KBM-7 (cell line): Measurements from ENCODE around the gene GPATCH2L.

Source experiments
- DNase-seq: peaks from one replicate; pipeline ENCODE4 v3.0.0-alpha.2; 2015
- in situ Hi-C: fragments of 300-500 bp; cut with MboI; formaldehyde crosslinking; loops from 2 replicates; pipeline ENCODE4 v1.14.3; 2020; ENCODE audit warnings: low sequenced_read_pairs, low pct_unique_long_range_greater_than_20kb, mixed read lengths

The GPATCH2L gene

GRCh38 chr14:76151398-76152332 is at the start of gene GPATCH2L:
Gene GPATCH2L, plus strand, starts transcription at chr14:76151922. Its CDS starts 2,442 bp downstream, at chr14:76154364.
- DNase-seq: peak; percentile 91
- in situ Hi-C loops: no loop called here

- no peak for DNase-seq
- in situ Hi-C loops: no loop called here
These were observed 46.8 kb upstream of the GPATCH2L start for GRCh38 chr14:76104802-76105355.

GRCh38 chr14:76106188-76106587 is 45.5 kb upstream of the GPATCH2L start:
- in situ Hi-C loops: no loop called here
- no peak for DNase-seq

GRCh38 chr14:76109087-76109880 is 42.4 kb upstream of the GPATCH2L start:
- in situ Hi-C loops: no loop called here

GRCh38 chr14:76112889-76113624 is 38.7 kb upstream of the GPATCH2L start:
- in situ Hi-C loops: no loop called here
- DNase-seq: no peak

More at GRCh38 chr14:76109087-76109880, 42.4 kb upstream of the GPATCH2L start:
- DNase-seq: no peak

GRCh38 chr14:76113691-76114090 is 38.0 kb upstream of the GPATCH2L start:
- in situ Hi-C loops: no loop called here
- no peak for DNase-seq

GRCh38 chr14:76115010-76115422 is 36.7 kb upstream of the GPATCH2L start:
- DNase-seq: no peak
- in situ Hi-C loops: no loop called here

GRCh38 chr14:76117789-76118484 is 33.8 kb upstream of the GPATCH2L start:
- in situ Hi-C loops: no loop called here
- no peak for DNase-seq

GRCh38 chr14:76118594-76118993 is 33.1 kb upstream of the GPATCH2L start:
- DNase-seq: no peak
- in situ Hi-C loops: no loop called here

- in situ Hi-C loops: no loop called here
- DNase-seq: no peak
These were observed 30.5 kb upstream of the GPATCH2L start for GRCh38 chr14:76121089-76121748.

GRCh38 chr14:76123426-76124225 is 28.1 kb upstream of the GPATCH2L start:
- no peak for DNase-seq
- in situ Hi-C loops: no loop called here

- no peak for DNase-seq
- in situ Hi-C loops: no loop called here
These were observed 26.2 kb upstream of the GPATCH2L start for GRCh38 chr14:76125511-76125910.

- no peak for DNase-seq
- in situ Hi-C loops: no loop called here
These were observed 25.6 kb upstream of the GPATCH2L start for GRCh38 chr14:76126076-76126475.

GRCh38 chr14:76129851-76130576 is 21.7 kb upstream of the GPATCH2L start:
- in situ Hi-C loops: no loop called here
- no peak for DNase-seq

GRCh38 chr14:76131071-76131965 is 20.4 kb upstream of the GPATCH2L start:
- in situ Hi-C loops: no loop called here
- DNase-seq: no peak

GRCh38 chr14:76133103-76133502 is 18.6 kb upstream of the GPATCH2L start:
- peak; percentile 66 for DNase-seq
- in situ Hi-C loops: no loop called here
